Omental fat pad (tissue), 4 donors: ENCODE data around the gene SNAI3. TPM values are rescaled to one million over a fixed set of nuclear protein-coding genes. Genes with fewer than 3 reads are reported as not detected.

ENCODE experiments used
- ATAC-seq: fragments of 150-250 bp; one replicate; pipeline ENCODE4 v1.9.1; 2016; ENCODE audit warnings: mild to moderate bottlenecking, moderate library complexity; ENCODE audit not compliant: low FRiP score
- DNase-seq: peaks from one replicate; pipeline ENCODE4 v3.0.0-alpha.2; 2019; ENCODE audit warnings: low spot score
- CTCF ChIP-seq, 3 donors: fragments of 450-650 bp; IDR thresholded peaks; one replicate each; pipeline ENCODE4 v1.5.1; 2016 to 2017; ENCODE audit warnings: antibody characterized with exemption in 3 of 3, mild to moderate bottlenecking in 3 of 3, moderate library complexity in 2 of 3
- total RNA-seq, 4 donors: library from RNA; depleted of rRNA; stranded (reverse); fragments of >200 nt; gene quantifications; one replicate each; pipeline ENCODE4 v1.1.0, GENCODE V29; 2016

Gene SNAI3
- total RNA-seq, 4 donors from 2014 or later, result 0.37 to 2.3 (median 0.99) TPM

DNA sequence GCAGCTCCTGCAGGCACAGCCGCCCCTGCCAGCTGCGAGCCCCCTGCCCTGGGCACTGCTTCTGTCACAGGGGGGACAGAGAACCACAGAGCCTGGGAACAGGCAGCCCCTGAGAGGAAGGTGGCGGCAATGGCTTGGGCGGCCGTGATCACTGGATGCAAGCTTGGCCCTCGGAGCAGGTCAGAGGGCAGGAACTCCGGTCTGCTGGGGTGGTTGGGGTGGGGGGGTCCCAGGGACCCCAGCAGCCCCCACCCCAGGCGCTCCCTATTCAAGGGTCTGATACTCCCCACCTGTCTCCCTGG is 33.6 kb downstream of the SNAI3 start:
- no peak for TF ChIP-seq CTCF (IDR thresholded peaks at IDR 0.05)
- no peak for DNase-seq
- ATAC-seq, result no peak

- ATAC-seq (no peak), DNase-seq (no peak)
- TF ChIP-seq CTCF (IDR thresholded peaks at IDR 0.05), result no peak
Observed at GRCh38 chr16:88651989-88652761, 34.1 kb downstream of the SNAI3 start.

GRCh38 chr16:88651276-88651988 is 34.9 kb downstream of the SNAI3 start:
- peak; percentile 7 for ATAC-seq
- no peak for TF ChIP-seq CTCF (IDR thresholded peaks at IDR 0.05)
- DNase-seq, result no peak

GRCh38 chr16:88650749-88651275 is 35.5 kb downstream of the SNAI3 start, which contains the start of gene CYBA:
TSS of gene CYBA (minus strand) at chr16:88651053. CDS start at chr16:88651013, 40 bp downstream.
- DNase-seq (no peak), ATAC-seq (peak; percentile 84)
- TF ChIP-seq CTCF (IDR thresholded peaks at IDR 0.05), result no peak

DNA sequence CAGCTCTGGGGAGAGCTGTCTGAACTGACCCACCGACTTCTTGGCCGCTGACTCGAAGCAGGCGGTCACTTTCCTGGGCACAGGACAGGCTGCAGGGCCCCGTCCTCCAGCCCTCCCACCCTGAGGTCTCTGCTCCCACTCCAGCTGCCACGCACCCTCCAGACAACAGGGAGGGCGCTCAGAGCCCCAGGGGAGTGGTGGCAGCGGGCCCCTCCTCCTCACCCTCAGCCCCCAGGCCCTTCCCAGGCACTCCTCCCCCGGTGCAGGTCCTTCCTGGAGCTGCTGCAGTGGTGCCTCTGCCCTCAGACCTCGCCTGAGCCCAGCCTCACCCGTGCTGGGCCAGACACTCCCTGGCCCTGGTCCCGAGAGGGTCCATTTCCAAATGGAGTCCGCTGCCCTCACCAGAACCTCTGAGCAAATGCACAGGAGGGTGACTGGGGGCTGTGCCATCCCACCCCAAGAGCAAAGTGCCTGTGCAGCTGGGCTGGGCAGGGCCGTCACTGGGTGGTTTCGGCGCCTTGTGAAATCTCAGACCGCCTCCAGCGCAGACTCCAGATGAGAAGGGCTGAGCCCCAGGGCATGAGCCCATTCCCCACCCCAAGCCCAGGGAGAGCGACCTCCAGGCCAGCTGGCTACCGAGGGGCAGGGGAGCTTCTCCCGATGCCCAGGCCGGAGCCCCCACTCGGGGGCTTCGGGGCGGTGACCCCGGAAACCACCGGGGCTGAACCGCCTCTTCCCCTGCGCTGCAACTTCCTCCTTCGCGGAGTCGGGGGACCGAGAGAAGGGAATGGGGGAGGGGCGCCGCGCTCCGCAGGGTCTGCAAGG is 36.2 kb downstream of the SNAI3 start:
- no peak for TF ChIP-seq CTCF (IDR thresholded peaks at IDR 0.05)
- ATAC-seq (peak; percentile 29), DNase-seq (no peak)

DNA sequence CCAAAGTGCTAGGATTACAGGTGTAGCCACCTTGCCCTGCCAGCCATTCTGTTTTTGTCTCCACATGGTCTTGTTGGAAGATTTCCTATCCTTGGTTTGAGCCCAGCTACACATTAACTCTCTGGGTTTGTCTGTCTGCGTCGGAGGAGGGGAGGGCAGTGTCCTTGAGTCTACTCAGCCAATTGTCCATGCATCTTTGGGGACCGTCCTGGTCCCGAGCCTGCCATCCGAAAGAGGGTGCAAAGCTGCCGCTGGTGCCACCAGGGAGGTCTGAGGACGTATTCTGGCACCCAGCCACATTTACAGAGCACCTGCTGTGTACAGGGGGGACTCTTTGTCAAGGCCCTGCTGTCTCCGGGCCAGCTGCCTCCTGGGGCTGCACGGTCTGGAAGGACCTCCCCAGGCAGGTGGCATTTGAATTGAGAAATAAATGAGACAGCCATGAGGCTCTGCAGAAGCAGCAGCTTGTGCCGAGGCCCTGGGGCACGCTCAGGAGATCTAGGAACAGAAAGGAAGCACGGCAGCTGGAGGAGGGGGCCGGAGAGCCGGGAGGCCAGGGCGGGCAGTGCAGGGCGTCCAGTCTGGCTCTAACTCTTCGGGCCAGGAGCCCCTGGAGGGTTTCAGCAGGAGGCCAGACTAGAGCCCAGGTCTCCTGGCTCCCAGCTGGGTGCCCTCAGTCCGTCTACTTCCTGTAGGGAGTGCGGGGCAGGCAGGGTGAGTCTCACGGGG is 36.9 kb downstream of the SNAI3 start:
- no peak for TF ChIP-seq CTCF (IDR thresholded peaks at IDR 0.05)
- ATAC-seq (no peak), DNase-seq (no peak)
